Activated naive CD8-positive, alpha-beta T cell treated with anti-CD3 and anti-CD28 coated beads, Interleukin-2, amount 50 U/mL, for 24 hours (primary cell): ENCODE data around the gene POU2F3.

Experiments
- ATAC-seq: fragments of 150-1000 bp; cut with Tn5 transposase; one replicate; pipeline ENCODE4 v1.10.0; 2021
- DNase-seq: peaks from one replicate; pipeline ENCODE4 v3.0.0; 2021
- H3K27ac Mint-ChIP-seq: one replicate; pipeline ENCODE4 v1.8.0; 2021; ENCODE audit warnings: mild to moderate bottlenecking, mixed read lengths
- H3K27me3 Mint-ChIP-seq: one replicate; pipeline ENCODE4 v1.8.0; 2021; ENCODE audit warnings: mixed read lengths
- H3K36me3 Mint-ChIP-seq: one replicate; pipeline ENCODE4 v1.8.0; 2021; ENCODE audit warnings: low read depth, mixed read lengths
- H3K4me1 Mint-ChIP-seq: one replicate; pipeline ENCODE4 v1.8.0; 2021; ENCODE audit warnings: mixed read lengths
- H3K4me3 Mint-ChIP-seq: one replicate; pipeline ENCODE4 v1.8.0; 2021; ENCODE audit warnings: mild to moderate bottlenecking, moderate library complexity, mixed read lengths
- H3K9me3 Mint-ChIP-seq: one replicate; pipeline ENCODE4 v1.8.0; 2021; ENCODE audit warnings: mixed read lengths

The POU2F3 gene

GRCh38 chr11:120290956-120291355 lies 51.0 kb downstream of the POU2F3 start:
- peaks cover 43% of the 10 kb centered on the region for H3K27me3 Mint-ChIP-seq
- DNase-seq (no peak), ATAC-seq (no peak)
- H3K36me3 Mint-ChIP-seq = no peaks in the 10 kb centered on the region
- H3K4me3 Mint-ChIP-seq = no peak overlapping the region
- H3K9me3 Mint-ChIP-seq = no peaks in the 10 kb centered on the region
- no peaks in the 10 kb centered on the region for H3K4me1 Mint-ChIP-seq
- no peak overlapping the region for H3K27ac Mint-ChIP-seq

- H3K4me3 Mint-ChIP-seq = no peak overlapping the region
- H3K27ac Mint-ChIP-seq = no peak overlapping the region
- no peaks in the 10 kb centered on the region for H3K4me1 Mint-ChIP-seq
- DNase-seq (no peak), ATAC-seq (no peak)
- no peaks in the 10 kb centered on the region for H3K9me3 Mint-ChIP-seq
- H3K27me3 Mint-ChIP-seq = peaks cover 45% of the 10 kb centered on the region
- H3K36me3 Mint-ChIP-seq = no peaks in the 10 kb centered on the region
Measured at GRCh38 chr11:120293038-120293800, 53.3 kb downstream of the POU2F3 start.

DNA sequence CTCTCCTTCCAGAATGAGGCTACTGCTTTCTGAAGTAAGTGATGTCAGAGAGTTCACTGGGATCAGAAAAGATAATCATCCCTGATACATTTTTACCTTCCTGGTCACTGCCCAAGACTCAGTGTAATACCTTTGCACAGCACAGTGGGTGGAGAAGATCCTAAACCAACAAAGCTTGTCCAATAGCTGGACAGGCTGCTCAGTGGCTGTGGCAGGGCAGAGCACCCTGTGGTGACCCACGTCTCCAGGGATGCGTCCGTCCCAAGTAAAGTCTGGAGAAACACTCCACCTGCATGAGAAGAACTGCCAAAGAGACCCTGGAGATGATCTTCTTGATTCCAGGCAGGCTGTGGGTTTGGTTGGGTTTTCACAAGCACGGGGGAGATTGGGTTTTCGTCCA lies 54.2 kb downstream of the POU2F3 start:
- Mint-ChIP-seq H3K36me3 (no peaks in the 10 kb centered on the region), H3K4me1 (no peaks in the 10 kb centered on the region), H3K4me3 (no peak overlapping the region), H3K27ac (no peak overlapping the region), H3K27me3 (peaks cover 46% of the 10 kb centered on the region), H3K9me3 (no peaks in the 10 kb centered on the region)
- ATAC-seq = no peak
- DNase-seq = no peak

- H3K36me3 Mint-ChIP-seq = no peaks in the 10 kb centered on the region
Measured at GRCh38 chr11:120295099-120295498, 55.2 kb downstream of the POU2F3 start.

DNA sequence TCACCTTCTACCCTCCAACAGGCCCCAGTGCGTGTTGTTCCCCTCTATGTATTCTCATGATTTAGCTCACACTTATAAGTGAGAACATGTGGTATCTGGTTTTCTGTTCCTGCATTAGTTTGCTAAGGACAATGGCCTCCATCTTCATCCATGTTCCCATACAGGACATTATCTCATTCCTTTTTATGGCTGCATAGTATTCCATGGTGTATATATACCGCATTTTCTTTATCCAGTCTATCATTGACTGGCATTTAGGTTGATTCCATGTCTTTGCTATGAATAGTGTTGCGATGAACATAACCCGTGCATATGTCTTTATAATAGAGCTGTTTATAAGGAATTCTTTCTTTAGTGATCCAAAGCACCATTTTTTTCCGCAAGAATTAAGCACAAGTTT lies 56.6 kb downstream of the POU2F3 start:
- Mint-ChIP-seq H3K27me3 (peaks cover 45% of the 10 kb centered on the region), H3K9me3 (no peaks in the 10 kb centered on the region), H3K4me3 (no peak overlapping the region), H3K4me1 (no peaks in the 10 kb centered on the region), H3K27ac (no peak overlapping the region), H3K36me3 (no peaks in the 10 kb centered on the region)
- DNase-seq = no peak
- no peak for ATAC-seq

More at GRCh38 chr11:120295099-120295498, 55.2 kb downstream of the POU2F3 start:
- no peaks in the 10 kb centered on the region for H3K4me1 Mint-ChIP-seq
- H3K4me3 Mint-ChIP-seq = no peak overlapping the region
- peaks cover 44% of the 10 kb centered on the region for H3K27me3 Mint-ChIP-seq
- H3K9me3 Mint-ChIP-seq = no peaks in the 10 kb centered on the region
- DNase-seq = no peak
- no peak overlapping the region for H3K27ac Mint-ChIP-seq
- ATAC-seq = no peak

DNA sequence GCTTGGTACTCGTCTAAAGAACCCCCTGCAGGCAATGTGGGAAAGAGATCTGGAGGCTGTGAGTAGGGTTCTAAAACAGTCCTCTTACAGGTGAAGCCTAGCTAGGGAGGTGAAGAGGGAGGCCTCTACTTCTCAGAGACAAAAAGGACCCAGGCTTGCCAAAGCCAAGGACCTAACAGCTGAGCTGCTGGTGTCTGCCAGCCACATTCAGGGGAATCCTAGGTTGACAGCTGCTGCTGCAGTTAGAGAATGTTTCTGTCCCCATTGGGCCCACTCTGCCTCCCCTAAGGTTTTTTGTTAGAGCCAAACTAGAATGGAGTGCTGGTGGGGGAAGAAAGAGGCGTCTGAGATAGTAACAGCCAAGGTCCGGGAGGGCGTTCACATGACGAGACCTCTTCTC lies 58.5 kb downstream of the POU2F3 start:
- no peak overlapping the region for H3K27ac Mint-ChIP-seq
- H3K4me3 Mint-ChIP-seq = no peak overlapping the region
- H3K9me3 Mint-ChIP-seq = no peaks in the 10 kb centered on the region
- ATAC-seq = no peak
- DNase-seq = no peak
- H3K36me3 Mint-ChIP-seq = no peaks in the 10 kb centered on the region
- H3K4me1 Mint-ChIP-seq = no peaks in the 10 kb centered on the region
- peaks cover 51% of the 10 kb centered on the region for H3K27me3 Mint-ChIP-seq

DNA sequence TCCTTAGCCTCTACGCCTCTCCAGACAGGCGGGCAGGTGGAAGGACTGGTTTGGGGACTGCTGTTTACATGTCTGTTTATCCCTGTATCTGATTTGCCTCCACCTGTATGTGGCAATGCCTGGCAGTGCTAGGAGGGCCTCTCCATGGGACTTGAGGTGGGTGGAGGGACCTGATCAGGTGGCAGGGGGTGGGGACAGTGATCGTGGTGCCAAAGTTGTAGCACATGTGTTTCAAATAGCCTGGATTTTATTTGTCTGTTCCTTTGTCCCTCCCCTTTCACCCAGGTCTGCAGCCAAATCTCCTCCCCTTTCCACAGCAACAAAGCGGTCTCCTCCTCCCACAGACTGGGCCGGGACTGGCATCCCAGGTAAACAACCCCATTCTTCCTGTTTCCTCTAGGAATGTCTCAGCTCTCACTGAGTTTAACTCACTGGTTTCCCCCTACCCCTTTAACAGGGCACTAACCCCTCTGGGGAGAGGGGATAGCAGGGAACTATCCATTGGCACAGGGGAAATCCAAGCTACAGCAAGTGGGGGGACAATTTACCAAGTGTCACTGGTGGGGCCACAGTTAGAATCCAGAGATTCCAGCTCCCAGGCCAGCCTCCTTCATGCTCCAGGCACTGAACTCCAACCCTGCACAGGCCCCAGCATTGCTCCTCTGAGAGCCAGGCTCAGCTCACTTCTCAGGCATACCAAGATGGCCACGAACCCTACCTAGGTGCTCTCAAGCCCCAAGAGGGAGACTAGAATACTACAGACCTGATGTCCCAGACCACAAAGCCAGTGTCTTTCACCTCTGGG lies 62.3 kb downstream of the POU2F3 start:
- no peak for DNase-seq
- H3K4me1 Mint-ChIP-seq = no peaks in the 10 kb centered on the region
- ATAC-seq = no peak
- H3K4me3 Mint-ChIP-seq = no peak overlapping the region
- no peaks in the 10 kb centered on the region for H3K36me3 Mint-ChIP-seq
- peaks cover 24% of the 10 kb centered on the region for H3K27me3 Mint-ChIP-seq
- H3K27ac Mint-ChIP-seq = no peak overlapping the region
- H3K9me3 Mint-ChIP-seq = no peaks in the 10 kb centered on the region

- Mint-ChIP-seq H3K4me1 (no peaks in the 10 kb centered on the region), H3K9me3 (no peaks in the 10 kb centered on the region), H3K4me3 (no peak overlapping the region), H3K27ac (no peak overlapping the region), H3K27me3 (peaks cover 21% of the 10 kb centered on the region), H3K36me3 (no peaks in the 10 kb centered on the region)
- DNase-seq = peak; percentile 72
- peak; percentile 82 for ATAC-seq
Measured at GRCh38 chr11:120303004-120303637, 63.2 kb downstream of the POU2F3 start.

- no peaks in the 10 kb centered on the region for H3K9me3 Mint-ChIP-seq
- no peak overlapping the region for H3K27ac Mint-ChIP-seq
- H3K4me3 Mint-ChIP-seq = no peak overlapping the region
- H3K4me1 Mint-ChIP-seq = no peaks in the 10 kb centered on the region
- no peaks in the 10 kb centered on the region for H3K36me3 Mint-ChIP-seq
- H3K27me3 Mint-ChIP-seq = peaks cover 19% of the 10 kb centered on the region
- no peak for ATAC-seq
- DNase-seq = no peak
Measured at GRCh38 chr11:120304526-120304925, 64.6 kb downstream of the POU2F3 start.

DNA sequence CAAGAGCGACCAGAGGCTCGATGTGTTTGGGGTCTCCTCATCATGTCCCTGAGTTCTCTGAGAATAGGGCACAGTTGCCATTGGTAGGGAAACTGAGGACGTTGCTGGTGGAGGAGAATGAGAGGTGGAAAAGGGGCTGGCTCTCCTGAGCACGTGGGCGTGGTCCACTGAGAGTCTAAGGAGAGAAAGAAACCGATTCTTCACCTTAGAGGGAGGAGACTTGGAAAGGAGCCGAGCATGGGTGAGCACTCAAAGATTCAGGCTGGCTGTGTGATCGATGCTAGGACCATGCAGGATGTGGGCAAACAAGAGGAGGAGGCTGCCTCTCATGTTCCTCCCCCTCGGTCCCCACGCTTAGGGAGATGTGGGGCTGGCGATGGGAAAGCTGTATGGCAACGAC lies 65.3 kb downstream of the POU2F3 start:
- H3K27me3 Mint-ChIP-seq = peaks cover 13% of the 10 kb centered on the region
- H3K27ac Mint-ChIP-seq = no peak overlapping the region
- ATAC-seq (no peak), DNase-seq (no peak)
- H3K9me3 Mint-ChIP-seq = no peaks in the 10 kb centered on the region
- H3K4me1 Mint-ChIP-seq = no peaks in the 10 kb centered on the region
- no peaks in the 10 kb centered on the region for H3K36me3 Mint-ChIP-seq
- no peak overlapping the region for H3K4me3 Mint-ChIP-seq

DNA sequence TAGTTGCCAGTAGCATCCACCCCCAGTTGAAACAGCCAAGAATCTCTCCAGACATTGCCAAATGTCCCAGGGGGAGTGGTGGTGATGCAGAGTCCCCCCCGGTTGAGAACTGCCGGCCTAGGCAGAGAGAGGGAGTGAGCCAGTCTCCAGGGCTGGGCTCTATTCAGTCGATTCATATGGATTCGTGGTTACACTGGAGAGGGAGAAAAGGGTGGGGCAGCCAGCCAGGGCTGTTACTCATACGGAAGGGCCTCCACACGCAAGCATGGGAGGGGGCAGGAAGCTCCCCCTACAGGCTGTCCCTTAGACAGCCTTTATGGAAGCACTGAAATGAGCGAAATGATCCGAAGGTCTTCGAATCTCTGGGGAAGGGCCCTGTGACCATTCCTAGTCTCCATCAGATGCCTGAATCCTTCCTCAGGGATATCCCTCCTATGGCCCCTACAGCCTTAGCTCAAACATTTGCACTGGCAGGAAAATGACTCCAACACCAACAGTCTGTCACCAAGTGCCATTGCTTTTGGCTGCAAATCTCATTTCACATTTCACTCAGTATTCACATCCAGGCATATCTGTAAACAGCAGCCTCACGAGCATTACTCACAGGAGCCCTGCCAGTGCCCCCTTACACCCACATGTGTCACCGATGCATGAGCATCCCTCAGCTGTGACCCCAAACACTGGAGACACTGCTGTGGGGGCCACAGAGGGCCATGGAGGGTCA lies 66.7 kb downstream of the POU2F3 start:
- Mint-ChIP-seq H3K4me1 (no peaks in the 10 kb centered on the region), H3K27me3 (peaks cover 10% of the 10 kb centered on the region), H3K27ac (no peak overlapping the region), H3K4me3 (no peak overlapping the region), H3K36me3 (no peaks in the 10 kb centered on the region), H3K9me3 (no peaks in the 10 kb centered on the region)
- ATAC-seq (no peak), DNase-seq (no peak)

GRCh38 chr11:120307476-120307875 lies 67.5 kb downstream of the POU2F3 start:
- DNase-seq (no peak), ATAC-seq (no peak)
- H3K4me3 Mint-ChIP-seq = no peak overlapping the region
- H3K27ac Mint-ChIP-seq = no peak overlapping the region
- peaks cover 7% of the 10 kb centered on the region for H3K27me3 Mint-ChIP-seq
- no peaks in the 10 kb centered on the region for H3K9me3 Mint-ChIP-seq
- no peaks in the 10 kb centered on the region for H3K36me3 Mint-ChIP-seq
- H3K4me1 Mint-ChIP-seq = no peaks in the 10 kb centered on the region

GRCh38 chr11:120308081-120308480 lies 68.1 kb downstream of the POU2F3 start:
- H3K4me3 Mint-ChIP-seq = no peak overlapping the region
- H3K4me1 Mint-ChIP-seq = no peaks in the 10 kb centered on the region
- H3K36me3 Mint-ChIP-seq = no peaks in the 10 kb centered on the region
- ATAC-seq (no peak), DNase-seq (no peak)
- peaks cover 9% of the 10 kb centered on the region for H3K27me3 Mint-ChIP-seq
- H3K27ac Mint-ChIP-seq = no peak overlapping the region
- no peaks in the 10 kb centered on the region for H3K9me3 Mint-ChIP-seq

DNA sequence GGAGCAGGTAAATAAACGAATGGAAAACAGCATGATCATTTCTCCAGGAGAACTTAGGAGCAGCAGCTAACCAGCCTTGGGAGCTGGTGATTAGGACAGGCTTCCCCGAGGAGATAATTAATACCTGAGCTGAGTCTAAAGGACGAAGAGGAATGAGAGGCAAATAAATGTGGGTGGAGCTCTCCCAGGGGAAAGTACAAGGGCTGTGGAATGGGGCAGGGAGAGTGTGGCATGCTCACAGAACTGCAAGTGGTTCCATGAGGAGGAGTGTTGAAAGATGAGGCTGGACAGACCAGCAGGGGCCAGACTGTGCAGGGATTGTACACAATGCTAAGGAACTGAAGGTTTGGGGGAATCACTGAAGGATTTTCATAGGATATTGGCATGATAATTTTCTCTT lies 70.9 kb downstream of the POU2F3 start:
- H3K27me3 Mint-ChIP-seq = peaks cover 6% of the 10 kb centered on the region
- no peaks in the 10 kb centered on the region for H3K36me3 Mint-ChIP-seq
- no peak overlapping the region for H3K27ac Mint-ChIP-seq
- H3K9me3 Mint-ChIP-seq = no peaks in the 10 kb centered on the region
- H3K4me1 Mint-ChIP-seq = no peaks in the 10 kb centered on the region
- DNase-seq (no peak), ATAC-seq (no peak)
- no peak overlapping the region for H3K4me3 Mint-ChIP-seq
